RWPE2 (cell line): ENCODE results near the gene ITGA2B.
A peak's percentile ranks its signal among the peaks of the same experiment; 100 is the strongest.

Source experiments
- ATAC-seq: fragments of 200-7000 bp; cut with Tn5 transposase; 3 replicates; pipeline ENCODE4 v1.9.1; 2021; ENCODE audit warnings: low read depth
- DNase-seq: peaks from one replicate; pipeline ENCODE4 v3.0.0-alpha.2; 2020; ENCODE audit warnings: low spot score
- H3K27ac ChIP-seq: fragments of 450-650 bp; 2 replicates; pipeline ENCODE4 v1.5.1; 2017; ENCODE audit warnings: mild to moderate bottlenecking; ENCODE audit not compliant: poor library complexity, severe bottlenecking
- H3K27me3 ChIP-seq: fragments of 250-450 bp; sonication (Bioruptor Pico); 2 replicates; pipeline ENCODE4 v1.5.1; 2021; ENCODE audit warnings: mild to moderate bottlenecking, moderate library complexity; ENCODE audit not compliant: insufficient read depth, poor library complexity, severe bottlenecking
- H3K36me3 ChIP-seq: fragments of 250-450 bp; sonication (Bioruptor Pico); 2 replicates; pipeline ENCODE4 v1.5.1; 2020; ENCODE audit warnings: low read depth, mild to moderate bottlenecking, moderate library complexity
- H3K4me1 ChIP-seq: fragments of 250-450 bp; sonication (Bioruptor Pico); 2 replicates; pipeline ENCODE4 v1.5.1; 2021; ENCODE audit warnings: mild to moderate bottlenecking, moderate library complexity; ENCODE audit not compliant: insufficient read depth, poor library complexity, severe bottlenecking
- H3K4me3 ChIP-seq: fragments of 250-450 bp; sonication (Bioruptor Pico); 2 replicates; pipeline ENCODE4 v1.5.1; 2021; ENCODE audit warnings: mild to moderate bottlenecking, moderate library complexity; ENCODE audit not compliant: severe bottlenecking
- H3K9me3 ChIP-seq: fragments of 250-450 bp; sonication (Bioruptor Pico); 2 replicates; pipeline ENCODE4 v1.5.1; 2021; ENCODE audit warnings: mild to moderate bottlenecking, moderate library complexity; ENCODE audit not compliant: severe bottlenecking
- TF ChIP-seq, protein P1 (sequence below): fragments of 450-650 bp; IDR thresholded peaks from one replicate; pipeline ENCODE4 v1.5.1; 2017; ENCODE audit warnings: mild to moderate bottlenecking, moderate library complexity; ENCODE audit not compliant: poor library complexity, severe bottlenecking

ITGA2B gene

DNA sequence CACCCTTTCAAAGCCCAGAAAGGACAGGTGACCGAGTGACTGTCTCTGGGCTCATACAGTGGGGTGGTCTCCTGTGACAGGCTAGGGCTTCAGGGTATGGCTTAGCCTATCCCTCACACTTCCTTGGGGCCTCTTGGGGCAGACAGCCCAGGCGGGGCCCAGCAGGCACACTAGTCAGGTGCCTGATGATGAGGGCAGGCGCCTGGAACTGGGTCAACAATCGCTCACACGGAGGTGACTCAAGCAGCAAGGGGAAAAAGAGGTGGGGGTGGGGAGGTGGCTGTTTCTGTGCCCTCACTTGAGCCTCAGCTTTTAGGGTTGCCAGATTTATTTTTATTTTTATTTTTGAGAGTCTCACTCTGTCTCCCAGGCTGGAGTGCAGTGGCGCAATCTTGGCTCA, 50.7 kb downstream of the ITGA2B start:
- Histone ChIP-seq H3K27ac (no peak overlapping the region), H3K4me1 (no peaks in the 10 kb centered on the region), H3K27me3 (no peaks in the 10 kb centered on the region), H3K36me3 (no peaks in the 10 kb centered on the region), H3K4me3 (no peak overlapping the region), H3K9me3 (no peaks in the 10 kb centered on the region)
- DNase-seq (peak; percentile 49), ATAC-seq (0 out of 3 replicates have a peak, but pooled peaks have one; percentile 41)
- TF ChIP-seq, protein P1, sequence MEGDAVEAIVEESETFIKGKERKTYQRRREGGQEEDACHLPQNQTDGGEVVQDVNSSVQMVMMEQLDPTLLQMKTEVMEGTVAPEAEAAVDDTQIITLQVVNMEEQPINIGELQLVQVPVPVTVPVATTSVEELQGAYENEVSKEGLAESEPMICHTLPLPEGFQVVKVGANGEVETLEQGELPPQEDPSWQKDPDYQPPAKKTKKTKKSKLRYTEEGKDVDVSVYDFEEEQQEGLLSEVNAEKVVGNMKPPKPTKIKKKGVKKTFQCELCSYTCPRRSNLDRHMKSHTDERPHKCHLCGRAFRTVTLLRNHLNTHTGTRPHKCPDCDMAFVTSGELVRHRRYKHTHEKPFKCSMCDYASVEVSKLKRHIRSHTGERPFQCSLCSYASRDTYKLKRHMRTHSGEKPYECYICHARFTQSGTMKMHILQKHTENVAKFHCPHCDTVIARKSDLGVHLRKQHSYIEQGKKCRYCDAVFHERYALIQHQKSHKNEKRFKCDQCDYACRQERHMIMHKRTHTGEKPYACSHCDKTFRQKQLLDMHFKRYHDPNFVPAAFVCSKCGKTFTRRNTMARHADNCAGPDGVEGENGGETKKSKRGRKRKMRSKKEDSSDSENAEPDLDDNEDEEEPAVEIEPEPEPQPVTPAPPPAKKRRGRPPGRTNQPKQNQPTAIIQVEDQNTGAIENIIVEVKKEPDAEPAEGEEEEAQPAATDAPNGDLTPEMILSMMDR = no peak

- H3K27me3 ChIP-seq = no peaks in the 10 kb centered on the region
- DNase-seq = no peak
- H3K9me3 ChIP-seq = no peaks in the 10 kb centered on the region
- no peak for ATAC-seq
- H3K4me3 ChIP-seq = no peak overlapping the region
- H3K4me1 ChIP-seq = no peaks in the 10 kb centered on the region
- TF ChIP-seq, protein P1 = no peak
- H3K36me3 ChIP-seq = no peaks in the 10 kb centered on the region
- H3K27ac ChIP-seq = no peak overlapping the region
Measured at GRCh38 chr17:44335968-44336367, 53.5 kb downstream of the ITGA2B start.

GRCh38 chr17:44335564-44335963, 53.9 kb downstream of the ITGA2B start:
- DNase-seq (no peak), ATAC-seq (no peak)
- no peak overlapping the region for H3K4me3 ChIP-seq
- no peaks in the 10 kb centered on the region for H3K27me3 ChIP-seq
- no peaks in the 10 kb centered on the region for H3K9me3 ChIP-seq
- TF ChIP-seq, protein P1 = no peak
- no peaks in the 10 kb centered on the region for H3K4me1 ChIP-seq
- H3K27ac ChIP-seq = no peak overlapping the region
- H3K36me3 ChIP-seq = no peaks in the 10 kb centered on the region

- Histone ChIP-seq H3K27ac (no peak overlapping the region), H3K4me1 (no peaks in the 10 kb centered on the region), H3K27me3 (no peaks in the 10 kb centered on the region), H3K9me3 (no peaks in the 10 kb centered on the region), H3K4me3 (no peak overlapping the region), H3K36me3 (no peaks in the 10 kb centered on the region)
- TF ChIP-seq, protein P1 = no peak
- no peak for DNase-seq
- ATAC-seq = no peak
Measured at GRCh38 chr17:44334727-44335126, 54.7 kb downstream of the ITGA2B start.

GRCh38 chr17:44334315-44334714, 55.1 kb downstream of the ITGA2B start:
- Histone ChIP-seq H3K27ac (no peak overlapping the region), H3K27me3 (no peaks in the 10 kb centered on the region), H3K9me3 (no peaks in the 10 kb centered on the region), H3K4me3 (no peak overlapping the region), H3K36me3 (no peaks in the 10 kb centered on the region), H3K4me1 (no peaks in the 10 kb centered on the region)
- ATAC-seq (no peak), DNase-seq (no peak)
- TF ChIP-seq, protein P1 = no peak
